BLaER1 (cell line): ENCODE measurements around the gene MIS12.

Experiments
- H3K27ac ChIP-seq: shearing (Covaris generic); formaldehyde crosslinking; 2 replicates; pipeline ENCODE4 v1.8.1; 2022
- H3K27me3 ChIP-seq: shearing (Covaris generic); formaldehyde crosslinking; 2 replicates; pipeline ENCODE4 v1.8.1; 2022
- H3K36me3 ChIP-seq: shearing (Covaris generic); formaldehyde crosslinking; 2 replicates; pipeline ENCODE4 v1.8.1; 2022
- H3K4me1 ChIP-seq: shearing (Covaris generic); formaldehyde crosslinking; 2 replicates; pipeline ENCODE4 v1.8.1; 2022
- H3K4me2 ChIP-seq: shearing (Covaris generic); formaldehyde crosslinking; 2 replicates; pipeline ENCODE4 v1.8.1; 2022
- H3K4me3 ChIP-seq: shearing (Covaris generic); formaldehyde crosslinking; 2 replicates; pipeline ENCODE4 v1.8.1; 2022
- H3K9ac ChIP-seq: shearing (Covaris generic); formaldehyde crosslinking; 2 replicates; pipeline ENCODE4 v1.8.1; 2022
- H3K9me3 ChIP-seq: shearing (Covaris generic); formaldehyde crosslinking; 2 replicates; pipeline ENCODE4 v1.8.1; 2022
- H4K20me1 ChIP-seq: shearing (Covaris generic); formaldehyde crosslinking; 2 replicates; pipeline ENCODE4 v1.8.1; 2022
- Cebpa-rat ChIP-seq: shearing (Covaris generic); IDR thresholded peaks from 2 replicates; pipeline ENCODE4 v1.8.1; 2022

The MIS12 gene

DNA sequence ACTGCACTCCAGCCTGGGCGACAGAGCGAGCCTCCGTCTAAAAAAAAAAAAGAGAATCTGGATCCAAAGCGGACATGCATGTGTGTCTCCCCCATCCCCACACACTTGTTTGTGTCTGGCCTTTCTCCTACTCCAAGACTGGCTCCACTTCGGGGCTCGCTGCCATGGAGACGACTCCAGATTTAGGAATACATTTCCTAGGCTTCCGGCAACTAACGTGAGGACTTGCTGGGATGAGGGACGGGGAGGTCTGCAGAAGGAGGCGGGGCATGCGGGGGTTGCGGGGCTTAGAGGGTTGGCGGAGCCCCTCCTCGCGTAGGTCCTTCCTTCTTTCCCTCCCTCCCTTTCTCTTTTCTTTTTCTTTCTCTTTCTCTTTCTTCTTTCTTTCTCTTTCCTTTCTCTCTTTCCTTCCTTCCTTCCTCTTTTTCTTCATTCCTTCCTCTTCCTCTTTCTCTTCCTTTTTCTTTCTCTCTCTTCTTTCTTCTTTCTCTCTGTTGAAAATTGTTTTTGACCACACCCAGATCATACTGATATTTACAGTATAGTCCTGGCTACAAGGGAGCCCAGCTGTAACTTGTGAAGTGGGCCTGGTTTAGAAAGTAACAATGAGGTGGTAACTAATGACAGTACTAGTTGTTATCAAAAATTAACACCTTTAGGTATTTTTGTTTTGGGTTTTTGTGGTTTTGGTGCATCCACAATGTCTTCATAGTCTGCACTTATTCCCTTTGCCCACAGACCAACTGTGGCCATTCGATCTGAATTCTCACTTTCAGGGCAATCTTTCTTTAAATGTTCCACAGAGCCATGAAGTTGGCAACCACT, 25.2 kb downstream of the MIS12 start:
- H3K4me3 ChIP-seq, result no peak overlapping the region
- H3K27me3 ChIP-seq, result no peaks in the 10 kb centered on the region
- no peak overlapping the region for H3K4me2 ChIP-seq
- H3K36me3 ChIP-seq, result peaks cover 40% of the 10 kb centered on the region
- no peak for TF ChIP-seq Cebpa-rat
- no peak overlapping the region for H3K27ac ChIP-seq
- 0 out of 2 replicates have a peak, but pooled peaks cover 6% of the 10 kb centered on the region for H3K9me3 ChIP-seq
- peaks cover 15% of the 10 kb centered on the region for H3K4me1 ChIP-seq
- no peak overlapping the region for H3K9ac ChIP-seq
- no peaks in the 10 kb centered on the region for H4K20me1 ChIP-seq

DNA sequence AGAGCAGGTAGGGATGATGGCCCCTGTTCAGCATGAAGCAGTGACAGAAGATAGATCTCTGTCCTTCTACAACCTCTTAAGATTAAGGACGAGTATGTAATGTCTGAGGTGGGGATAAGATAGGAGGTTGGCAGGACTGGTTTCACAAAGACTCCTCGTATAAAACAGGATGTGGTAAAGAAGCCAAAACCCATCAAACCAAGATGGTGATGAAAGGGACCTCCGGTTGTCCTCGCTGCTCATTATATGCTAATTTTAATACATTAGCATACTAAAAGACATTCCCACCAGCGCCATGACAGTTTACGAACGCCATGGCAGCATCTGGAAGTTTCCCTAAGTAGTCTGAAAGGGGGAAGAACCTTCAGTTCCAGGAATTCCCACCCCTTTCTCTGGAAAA, 27.3 kb downstream of the MIS12 start:
- 0 out of 2 replicates have a peak, but pooled peaks cover 6% of the 10 kb centered on the region for H3K9me3 ChIP-seq
- no peak for TF ChIP-seq Cebpa-rat
- no peak overlapping the region for H3K4me3 ChIP-seq
- peak overlapping the region; percentile 38 for H3K4me2 ChIP-seq
- no peak overlapping the region for H3K9ac ChIP-seq
- H3K27me3 ChIP-seq, result no peaks in the 10 kb centered on the region
- H3K36me3 ChIP-seq, result peaks cover 56% of the 10 kb centered on the region
- no peaks in the 10 kb centered on the region for H4K20me1 ChIP-seq
- no peak overlapping the region for H3K27ac ChIP-seq
- peaks cover 15% of the 10 kb centered on the region for H3K4me1 ChIP-seq

DNA sequence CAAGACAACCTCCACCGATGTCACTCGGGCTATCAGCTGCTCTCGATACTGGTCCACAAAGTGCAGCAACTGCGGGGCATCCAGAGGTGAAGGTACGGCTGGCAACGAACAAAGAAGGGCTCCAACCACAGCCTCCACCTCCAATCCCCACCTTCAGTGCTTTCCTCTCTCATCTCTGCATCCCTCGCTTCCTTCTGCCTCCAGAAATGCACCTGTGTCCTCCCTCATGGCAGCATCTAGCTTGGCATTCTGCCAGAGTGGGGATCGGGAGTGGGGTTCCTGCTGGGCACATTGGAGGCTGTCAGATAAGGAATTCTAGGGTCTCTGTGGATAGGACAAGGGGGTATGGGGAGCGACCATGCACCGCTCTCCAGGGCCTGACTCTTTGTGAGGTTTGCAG, 28.6 kb downstream of the MIS12 start:
- Histone ChIP-seq H3K27me3 (no peaks in the 10 kb centered on the region), H3K4me1 (peaks cover 15% of the 10 kb centered on the region), H4K20me1 (no peaks in the 10 kb centered on the region), H3K4me2 (no peak overlapping the region), H3K9ac (no peak overlapping the region), H3K9me3 (0 out of 2 replicates have a peak, but pooled peaks cover 6% of the 10 kb centered on the region), H3K36me3 (peaks cover 50% of the 10 kb centered on the region), H3K4me3 (no peak overlapping the region), H3K27ac (no peak overlapping the region)
- no peak for TF ChIP-seq Cebpa-rat

DNA sequence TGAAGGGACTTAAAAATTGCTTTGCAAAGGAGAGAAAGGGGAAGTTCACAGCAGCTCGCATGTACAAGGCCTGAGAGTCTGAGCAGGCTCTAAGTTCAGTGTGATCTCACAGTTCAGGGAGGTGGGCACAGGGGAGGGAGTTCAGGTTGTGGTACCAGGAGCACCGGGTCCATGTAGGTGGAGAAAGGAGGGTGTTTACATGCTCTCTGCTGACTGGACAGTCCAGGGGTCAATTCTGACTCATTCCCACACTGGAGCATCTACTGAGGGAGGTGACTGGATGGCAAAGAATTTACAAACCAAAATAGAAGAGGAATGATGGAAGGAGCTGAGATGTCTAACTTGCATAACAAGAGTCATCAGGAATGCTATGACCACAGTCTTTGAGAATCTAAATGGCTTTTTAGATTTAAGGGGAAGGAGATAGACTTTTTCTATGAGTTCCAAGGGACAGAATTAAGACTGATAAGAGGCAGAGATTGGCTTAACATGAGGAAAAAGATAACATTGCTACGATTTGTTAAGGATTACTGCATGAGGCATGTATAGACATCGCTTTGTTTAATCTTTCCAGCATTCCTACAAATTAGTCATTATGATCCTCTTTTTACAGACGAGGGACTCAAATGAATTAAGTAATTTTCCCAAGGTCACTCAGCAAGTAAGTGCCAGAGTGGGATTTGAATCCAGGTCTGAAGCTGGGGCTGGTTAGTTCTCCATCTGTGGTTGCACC, 29.9 kb downstream of the MIS12 start:
- Histone ChIP-seq H4K20me1 (no peaks in the 10 kb centered on the region), H3K27ac (no peak overlapping the region), H3K4me3 (no peak overlapping the region), H3K4me2 (no peak overlapping the region), H3K9me3 (0 out of 2 replicates have a peak, but pooled peaks cover 6% of the 10 kb centered on the region), H3K36me3 (peaks cover 59% of the 10 kb centered on the region), H3K27me3 (no peaks in the 10 kb centered on the region), H3K4me1 (peaks cover 15% of the 10 kb centered on the region), H3K9ac (no peak overlapping the region)
- no peak for TF ChIP-seq Cebpa-rat

DNA sequence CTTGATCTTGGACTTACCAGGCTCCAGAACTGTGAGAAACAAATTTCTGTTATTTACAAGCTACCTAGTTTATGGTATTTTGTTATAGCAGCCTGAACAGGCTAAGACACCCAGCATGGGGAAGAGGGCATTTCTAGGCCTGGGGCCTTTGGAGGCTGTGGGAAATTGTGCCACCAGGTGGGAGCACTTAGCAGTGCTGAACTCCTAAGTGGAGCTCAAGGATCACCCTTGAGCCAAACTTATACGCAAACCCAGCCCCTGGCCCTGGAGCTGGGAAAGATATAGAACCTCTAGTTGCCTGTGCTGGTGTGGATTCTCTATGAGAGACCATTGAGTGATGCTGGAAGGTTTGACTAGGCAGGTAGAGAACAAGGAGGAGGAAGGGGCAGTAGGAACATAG, 36.1 kb downstream of the MIS12 start:
- H3K4me1 ChIP-seq, result peaks cover 9% of the 10 kb centered on the region
- H3K27ac ChIP-seq, result no peak overlapping the region
- no peak overlapping the region for H3K4me2 ChIP-seq
- H3K9ac ChIP-seq, result no peak overlapping the region
- no peak for TF ChIP-seq Cebpa-rat
- H3K27me3 ChIP-seq, result no peaks in the 10 kb centered on the region
- H3K9me3 ChIP-seq, result no peaks in the 10 kb centered on the region
- H3K36me3 ChIP-seq, result peaks cover 78% of the 10 kb centered on the region
- H3K4me3 ChIP-seq, result no peak overlapping the region
- H4K20me1 ChIP-seq, result no peaks in the 10 kb centered on the region

DNA sequence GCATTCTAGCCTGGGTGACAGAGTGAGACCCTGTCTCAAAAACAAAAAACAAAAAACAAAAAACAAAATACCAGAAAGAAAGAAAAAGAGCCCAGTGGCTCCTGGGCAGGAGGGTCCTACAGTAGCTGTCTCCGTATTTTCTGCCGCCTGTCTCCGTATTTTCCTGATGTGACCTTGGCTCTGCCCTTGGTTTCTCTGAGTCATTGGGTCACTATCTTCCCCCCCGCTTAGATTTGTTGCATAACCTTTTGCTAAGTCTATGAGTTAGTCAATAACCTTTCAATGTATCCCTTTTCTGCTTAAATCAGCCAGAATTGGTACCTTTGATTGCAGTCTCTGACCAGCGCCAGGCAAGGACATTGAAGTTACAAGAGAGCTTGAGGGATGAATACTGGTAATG, 36.9 kb downstream of the MIS12 start:
- peaks cover 78% of the 10 kb centered on the region for H3K36me3 ChIP-seq
- no peak overlapping the region for H3K4me3 ChIP-seq
- H4K20me1 ChIP-seq, result no peaks in the 10 kb centered on the region
- no peak for TF ChIP-seq Cebpa-rat
- no peaks in the 10 kb centered on the region for H3K27me3 ChIP-seq
- no peaks in the 10 kb centered on the region for H3K9me3 ChIP-seq
- no peak overlapping the region for H3K9ac ChIP-seq
- H3K27ac ChIP-seq, result no peak overlapping the region
- H3K4me2 ChIP-seq, result no peak overlapping the region
- H3K4me1 ChIP-seq, result peaks cover 12% of the 10 kb centered on the region

DNA sequence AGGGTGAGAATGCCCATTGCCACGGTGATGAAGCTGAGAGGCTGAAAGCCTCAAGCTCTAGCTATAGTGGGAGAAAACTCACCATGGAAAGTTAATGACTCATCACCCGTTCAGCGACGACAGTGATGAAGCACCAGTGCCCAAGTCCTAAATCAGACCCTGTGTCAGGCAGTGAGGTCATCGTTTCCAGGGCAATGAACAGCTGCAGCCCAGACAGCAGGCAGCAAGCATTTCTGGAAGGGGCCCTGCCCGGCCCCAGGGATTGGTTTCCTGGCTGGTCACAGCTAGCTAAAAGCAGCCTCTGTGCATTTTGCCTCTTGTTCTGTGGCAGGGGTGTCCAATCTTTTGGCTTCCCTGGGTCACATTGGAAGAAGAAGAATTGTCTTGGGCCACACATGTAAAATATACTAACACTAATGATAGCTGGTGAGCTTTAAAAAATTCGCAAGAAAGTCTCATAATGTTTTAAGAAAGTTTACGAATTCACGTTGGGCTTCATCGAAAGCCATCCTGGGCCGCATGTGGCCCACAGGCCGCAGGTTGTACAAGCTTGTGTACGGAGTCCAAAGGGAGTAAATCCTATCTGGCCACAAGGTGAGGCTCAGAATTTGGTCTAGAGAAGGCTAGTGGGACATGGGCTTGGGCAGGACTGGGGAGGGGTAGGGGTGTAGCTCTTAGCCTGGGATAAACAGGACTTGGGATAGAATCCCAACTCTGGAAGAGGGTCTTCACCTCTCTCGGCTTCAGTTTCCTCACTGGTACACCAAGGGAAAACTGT, 40.6 kb downstream of the MIS12 start:
- Histone ChIP-seq H3K27me3 (no peaks in the 10 kb centered on the region), H3K9ac (no peak overlapping the region), H3K4me3 (no peak overlapping the region), H3K4me1 (peaks cover 12% of the 10 kb centered on the region), H3K36me3 (peaks cover 89% of the 10 kb centered on the region), H4K20me1 (no peaks in the 10 kb centered on the region), H3K9me3 (no peaks in the 10 kb centered on the region), H3K27ac (no peak overlapping the region), H3K4me2 (no peak overlapping the region; the same call in 1 of the 2 replicates)
- no peak for TF ChIP-seq Cebpa-rat

DNA sequence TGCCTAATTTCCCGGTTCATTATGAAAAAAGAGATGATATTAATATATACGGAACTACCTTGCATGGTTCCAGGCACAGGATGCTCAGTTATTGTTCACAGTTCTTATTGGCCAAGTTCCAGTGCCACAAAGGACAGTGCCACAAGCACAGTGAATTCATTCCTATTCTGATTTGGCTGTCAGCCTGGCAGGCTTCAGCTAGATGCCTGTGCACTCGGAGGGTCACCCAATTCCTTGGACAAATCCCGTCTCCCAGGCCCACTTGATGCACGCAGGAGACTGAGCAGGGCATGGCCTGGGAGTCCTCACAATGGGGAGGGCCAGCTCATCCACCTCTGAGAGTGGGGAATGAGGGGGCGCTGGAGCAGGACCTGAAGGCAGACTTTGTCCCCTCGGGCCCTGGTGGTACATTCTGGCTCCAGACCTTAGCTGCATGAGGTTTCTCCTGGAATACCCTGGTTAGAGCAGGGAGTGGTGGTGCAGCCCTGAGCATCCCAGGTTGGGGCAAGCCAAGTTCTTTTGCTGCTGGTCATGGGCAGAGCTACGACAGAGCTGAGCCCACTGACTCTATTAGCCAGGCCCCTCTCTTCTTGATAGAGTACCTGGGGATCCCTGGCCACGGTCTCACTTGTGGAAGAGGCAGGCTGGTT, 41.4 kb downstream of the MIS12 start:
- Histone ChIP-seq H3K9ac (no peak overlapping the region), H3K9me3 (no peaks in the 10 kb centered on the region), H3K27me3 (no peaks in the 10 kb centered on the region), H3K36me3 (peaks cover 89% of the 10 kb centered on the region), H3K4me3 (no peak overlapping the region), H3K4me2 (no peak overlapping the region), H3K27ac (no peak overlapping the region), H3K4me1 (peaks cover 12% of the 10 kb centered on the region), H4K20me1 (no peaks in the 10 kb centered on the region)
- no peak for TF ChIP-seq Cebpa-rat
